PC-9 (cell line): ENCODE data around the gene PYROXD2. TPM values are rescaled to one million over a fixed set of nuclear protein-coding genes. Genes with fewer than 3 reads are reported as not detected.

Experiments
- BruUV-seq: library from RNA; stranded (reverse); fragments of 400-500 nt; replicated peaks from 2 replicates; lab custom pipeline; 2021; lab: Mats Ljungman, UMichigan
- CTCF ChIA-PET: fragments of 300-600 bp; sonication (Branson Sonifier 250); formaldehyde crosslinking; loops from one replicate; lab custom pipeline; 2022; ENCODE audit warnings: antibody characterized with exemption; lab: Charles Lee
- POLR2A ChIA-PET: fragments of 300-600 bp; sonication (Branson Sonifier 250); formaldehyde crosslinking; loops from one replicate; lab custom pipeline; 2022; ENCODE audit warnings: antibody characterized with exemption; ENCODE audit not compliant: unreplicated experiment; lab: Charles Lee
- DNase-seq, 2 experiments: peaks; one replicate each; pipeline versions ENCODE4 v3.0.0 to v3.0.0-alpha.2; 2015 to 2022; ENCODE audit warnings: mixed read lengths in 1 of 2
- H2AFZ ChIP-seq: fragments of 200-600 bp; sonication (generic); 2 replicates; pipeline ENCODE4 v1.8.1; 2017; ENCODE audit warnings: antibody characterized with exemption
- H3F3A ChIP-seq: fragments of 200-600 bp; sonication (generic); 2 replicates; pipeline ENCODE4 v1.8.1; 2017; ENCODE audit warnings: antibody characterized with exemption, mild to moderate bottlenecking, low read depth; ENCODE audit not compliant: insufficient read depth
- H3K27ac ChIP-seq: fragments of 200-600 bp; sonication (generic); 2 replicates; pipeline ENCODE4 v1.6.1; 2016; ENCODE audit warnings: mixed run types
- H3K27me3 ChIP-seq: fragments of 200-600 bp; sonication (generic); 2 replicates; pipeline ENCODE4 v1.6.1; 2016; ENCODE audit warnings: low read depth, mixed run types; ENCODE audit not compliant: insufficient read depth
- H3K36me3 ChIP-seq: fragments of 200-600 bp; sonication (generic); 2 replicates; pipeline ENCODE4 v1.6.1; 2016; ENCODE audit warnings: low read depth, mixed run types
- H3K4me1 ChIP-seq: fragments of 200-600 bp; sonication (generic); replicated peaks from 2 replicates; pipeline ENCODE4 v1.6.1; 2016; ENCODE audit warnings: mixed run types; ENCODE audit not compliant: insufficient read depth
- H3K4me2 ChIP-seq: fragments of 200-600 bp; sonication (generic); 2 replicates; pipeline ENCODE4 v1.6.1; 2017; ENCODE audit warnings: mixed run types
- H3K4me3 ChIP-seq: fragments of 200-600 bp; sonication (generic); 2 replicates; pipeline ENCODE4 v1.6.1; 2016; ENCODE audit warnings: mixed run types
- H3K79me2 ChIP-seq: fragments of 200-600 bp; sonication (generic); 2 replicates; pipeline ENCODE4 v1.6.1; 2017; ENCODE audit warnings: low read depth, mixed run types
- H3K9me2 ChIP-seq: fragments of 200-600 bp; sonication (generic); 2 replicates; pipeline ENCODE4 v1.8.1; 2017; ENCODE audit warnings: mild to moderate bottlenecking; ENCODE audit not compliant: insufficient read depth
- H3K9me3 ChIP-seq: fragments of 200-600 bp; sonication (generic); 2 replicates; pipeline ENCODE4 v1.8.1; 2016; ENCODE audit warnings: low read depth; ENCODE audit not compliant: insufficient read depth
- H4K20me1 ChIP-seq: fragments of 200-600 bp; sonication (generic); 2 replicates; pipeline ENCODE4 v1.8.1; 2017; ENCODE audit not compliant: insufficient read depth
- CTCF ChIP-seq: fragments of 200-600 bp; sonication (generic); conservative IDR thresholded peaks from 2 replicates; pipeline ENCODE4 v1.6.1; 2017; ENCODE audit warnings: mixed run types, antibody characterized with exemption, mild to moderate bottlenecking, moderate library complexity
- EZH2 ChIP-seq: fragments of 200-600 bp; sonication (generic); IDR thresholded peaks from 2 replicates; pipeline ENCODE4 v1.8.0; 2017; ENCODE audit warnings: antibody characterized with exemption, low read depth
- intact Hi-C: fragments of 100-400 bp; cut with micrococcal nuclease; formaldehyde crosslinking; loops from one replicate; pipeline ENCODE4 v1.10.0; 2022; ENCODE audit not compliant: unreplicated experiment
- total RNA-seq: library from RNA; stranded (reverse); gene quantifications from 2 replicates; pipeline ENCODE4 v1.2.3, GENCODE V29; 2021

Gene PYROXD2
- total RNA-seq, 1 experiment from 2014 or later = 28.0 TPM

GRCh38 chr10:98410759-98411158 is 4.2 kb downstream of the PYROXD2 start:
- POLR2A ChIA-PET = no interaction called here
- intact Hi-C loops = no loop called here
- BruUV-seq = no TSS peak

GRCh38 chr10:98410135-98410743 is 4.7 kb downstream of the PYROXD2 start:
- Histone ChIP-seq H2AFZ (no peak overlapping the region), H3K4me3 (no peak overlapping the region), H3F3A (peaks cover under 1% of the 10 kb centered on the region; the same call in 1 of the 2 replicates), H4K20me1 (no peaks in the 10 kb centered on the region), H3K27ac (no peak overlapping the region), H3K4me2 (no peak overlapping the region), H3K36me3 (no peaks in the 10 kb centered on the region), H3K27me3 (no peaks in the 10 kb centered on the region), H3K79me2 (peaks cover 10% of the 10 kb centered on the region), H3K4me1 (peaks cover 8% of the 10 kb centered on the region), H3K9me2 (no peaks in the 10 kb centered on the region), H3K9me3 (no peaks in the 10 kb centered on the region)
- intact Hi-C loops = no loop called here
- CTCF ChIA-PET = no interaction called here
- POLR2A ChIA-PET = no interaction called here
- DNase-seq = no peak
- BruUV-seq = no TSS peak
- TF ChIP-seq CTCF (no peak), EZH2 (no peak)

More at GRCh38 chr10:98410759-98411158, 4.2 kb downstream of the PYROXD2 start:
- Histone ChIP-seq H3K9me2 (no peaks in the 10 kb centered on the region), H3K4me2 (no peak overlapping the region), H3K27me3 (no peaks in the 10 kb centered on the region), H4K20me1 (no peaks in the 10 kb centered on the region), H3F3A (no peaks in the 10 kb centered on the region; the same call in 1 of the 2 replicates), H3K27ac (no peak overlapping the region), H3K9me3 (no peaks in the 10 kb centered on the region), H3K79me2 (peaks cover 10% of the 10 kb centered on the region), H3K4me1 (peaks cover 8% of the 10 kb centered on the region), H3K36me3 (no peaks in the 10 kb centered on the region), H3K4me3 (no peak overlapping the region), H2AFZ (no peak overlapping the region)
- TF ChIP-seq EZH2 (no peak), CTCF (no peak)
- CTCF ChIA-PET = no interaction called here
- no peak for DNase-seq

GRCh38 chr10:98408799-98409198 is 6.2 kb downstream of the PYROXD2 start:
- H3K36me3 ChIP-seq = no peaks in the 10 kb centered on the region
- intact Hi-C loops = no loop called here
- no peak for DNase-seq
- H3K9me2 ChIP-seq = no peaks in the 10 kb centered on the region
- no TSS peak for BruUV-seq
- H3K9me3 ChIP-seq = no peaks in the 10 kb centered on the region
- H3F3A ChIP-seq = peaks cover 15% of the 10 kb centered on the region; the same call in 1 of the 2 replicates
- H3K27me3 ChIP-seq = no peaks in the 10 kb centered on the region
- no peaks in the 10 kb centered on the region for H3K79me2 ChIP-seq
- H3K4me3 ChIP-seq = no peak overlapping the region
- peaks cover 21% of the 10 kb centered on the region for H3K4me1 ChIP-seq
- TF ChIP-seq EZH2 (no peak), CTCF (no peak)
- CTCF ChIA-PET = no interaction called here
- H4K20me1 ChIP-seq = no peaks in the 10 kb centered on the region
- no peak overlapping the region for H3K27ac ChIP-seq
- POLR2A ChIA-PET = interaction anchor here (0.6 kb wide), 1 partner anchor 35 kb away, joined by 3 read pairs; no protein-coding TSS in a partner anchor
- no peak overlapping the region for H3K4me2 ChIP-seq
- H2AFZ ChIP-seq = no peak overlapping the region
